Kidney epithelial cell (primary cell): Measurements from ENCODE around the gene ITIH3. TPM values are rescaled to one million over a fixed set of nuclear protein-coding genes. Genes with fewer than 3 reads are reported as not detected.

Experiments used
- DNase-seq: peaks from one replicate; pipeline ENCODE4 v3.0.0-alpha.2; 2010; ENCODE audit warnings: low read depth
- H3K27me3 ChIP-seq: 2 replicates; pipeline ENCODE4 v1.6.0; 2011; ENCODE audit warnings: low read length; ENCODE audit not compliant: control insufficient read depth, insufficient read depth
- H3K36me3 ChIP-seq: 2 replicates; pipeline ENCODE4 v1.5.1; 2011; ENCODE audit warnings: low read length; ENCODE audit not compliant: control insufficient read depth, insufficient read depth
- H3K4me3 ChIP-seq: 2 replicates; pipeline ENCODE4 v1.5.1; 2011; ENCODE audit warnings: low read depth, mild to moderate bottlenecking, control low read depth, low read length
- CTCF ChIP-seq: IDR thresholded peaks from 2 replicates; pipeline ENCODE4 v1.5.1; 2011; ENCODE audit warnings: mild to moderate bottlenecking, moderate library complexity, low read length, control low read depth, inconsistent platforms; ENCODE audit not compliant: insufficient read depth, poor library complexity, severe bottlenecking
- total RNA-seq: library from RNA; depleted of rRNA; stranded (reverse); fragments of >200 nt; gene quantifications from 2 replicates; pipeline ENCODE4 v1.2.3, GENCODE V29; 2015

The ITIH3 gene
- total RNA-seq, 1 donor from 2014 or later = not detected

- no peak overlapping the region for H3K4me3 ChIP-seq
- DNase-seq = no peak
- no peaks in the 10 kb centered on the region for H3K36me3 ChIP-seq
- TF ChIP-seq CTCF = no peak
- H3K27me3 ChIP-seq = peaks cover 10% of the 10 kb centered on the region
Observed at GRCh38 chr3:52777959-52778805, 16.4 kb upstream of the ITIH3 start.

GRCh38 chr3:52779011-52779836 is 15.4 kb upstream of the ITIH3 start:
- DNase-seq = no peak
- TF ChIP-seq CTCF = no peak
- peaks cover 10% of the 10 kb centered on the region for H3K27me3 ChIP-seq
- no peaks in the 10 kb centered on the region for H3K36me3 ChIP-seq
- H3K4me3 ChIP-seq = no peak overlapping the region

GRCh38 chr3:52779837-52780585 is 14.6 kb upstream of the ITIH3 start:
- Histone ChIP-seq H3K27me3 (peaks cover 10% of the 10 kb centered on the region), H3K4me3 (no peak overlapping the region), H3K36me3 (no peaks in the 10 kb centered on the region)
- DNase-seq = no peak
- TF ChIP-seq CTCF = no peak

- no peak for DNase-seq
- Histone ChIP-seq H3K27me3 (peaks cover 10% of the 10 kb centered on the region), H3K4me3 (no peak overlapping the region), H3K36me3 (no peaks in the 10 kb centered on the region)
- TF ChIP-seq CTCF = no peak
Observed at GRCh38 chr3:52781741-52782140, 12.9 kb upstream of the ITIH3 start.

GRCh38 chr3:52782412-52783210 is 12.0 kb upstream of the ITIH3 start:
- no peak for TF ChIP-seq CTCF
- Histone ChIP-seq H3K36me3 (no peaks in the 10 kb centered on the region), H3K27me3 (peaks cover 11% of the 10 kb centered on the region), H3K4me3 (no peak overlapping the region)
- no peak for DNase-seq
